GM19397 (cell line): Measurements from ENCODE around the gene CNTNAP2.

Source experiments
- ATAC-seq: cut with Tn5 transposase; IDR thresholded peaks from one replicate; pipeline ENCODE4 v1.9.1; 2021; ENCODE audit warnings: mild to moderate bottlenecking, moderate library complexity; ENCODE audit not compliant: unreplicated experiment

CNTNAP2 gene

GRCh38 chr7:146548816-146549215 lies 432.2 kb downstream of the CNTNAP2 start:
- no peak for ATAC-seq

DNA sequence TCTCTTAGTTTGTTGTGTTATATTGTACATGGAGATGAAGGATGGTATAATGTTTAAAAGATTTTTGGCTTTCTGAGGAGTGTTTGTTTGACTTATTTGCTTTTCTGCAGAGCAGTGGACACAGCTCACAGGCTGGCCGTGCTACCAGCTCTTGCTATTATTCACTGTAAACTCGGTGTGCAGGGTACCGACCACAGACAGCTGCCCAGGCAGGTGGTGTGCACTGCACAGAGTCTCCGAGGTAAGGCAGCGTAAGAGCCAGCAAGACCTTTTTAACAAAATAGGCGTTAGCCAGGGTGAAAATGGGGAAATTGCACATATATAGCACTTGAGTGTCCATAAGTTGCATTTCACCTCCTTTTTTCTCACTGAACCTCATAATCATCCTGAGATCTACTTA lies 438.0 kb downstream of the CNTNAP2 start:
- no peak for ATAC-seq

DNA sequence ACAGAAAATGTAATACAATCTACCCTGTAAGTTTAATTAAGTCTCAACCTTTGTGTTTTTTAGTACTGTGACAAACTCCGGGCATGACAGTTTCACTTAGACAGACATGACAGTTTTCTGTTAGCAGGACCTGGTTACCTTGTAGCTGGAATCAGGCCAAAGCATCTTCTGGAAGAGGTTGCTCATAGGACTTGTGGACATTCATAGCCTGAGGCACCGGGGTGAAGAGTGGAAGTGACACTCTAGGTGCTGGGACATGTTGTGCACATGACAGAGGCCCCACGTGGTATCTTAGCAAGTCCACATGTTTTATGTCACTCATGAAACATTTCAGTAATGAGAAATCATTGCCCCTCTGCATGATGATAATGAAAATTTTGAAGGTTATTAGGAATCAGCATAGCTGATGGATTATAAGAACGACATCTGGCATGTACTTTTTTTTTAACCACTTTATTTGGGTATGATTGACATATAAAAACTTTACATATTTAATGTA lies 441.4 kb downstream of the CNTNAP2 start:
- ATAC-seq = no peak

DNA sequence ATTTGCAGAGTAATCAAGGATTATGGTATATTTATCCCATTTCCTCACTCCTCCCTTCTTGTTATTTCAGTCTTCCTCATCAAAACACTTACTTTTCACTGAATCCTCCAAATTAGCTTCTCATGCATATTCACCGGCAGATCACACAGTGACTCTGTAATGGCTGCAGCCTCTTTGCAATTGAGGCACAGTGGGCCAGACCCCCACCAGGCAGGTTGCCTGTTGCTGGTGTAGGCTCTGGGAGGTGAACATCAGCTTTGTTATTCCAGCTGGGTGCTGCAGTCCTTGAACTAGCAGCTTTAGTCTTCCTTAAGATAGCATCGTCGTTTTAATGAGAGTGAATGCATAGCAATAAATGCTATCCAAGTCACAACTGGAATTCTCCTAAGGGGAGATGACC lies 449.3 kb downstream of the CNTNAP2 start:
- no peak for ATAC-seq

DNA sequence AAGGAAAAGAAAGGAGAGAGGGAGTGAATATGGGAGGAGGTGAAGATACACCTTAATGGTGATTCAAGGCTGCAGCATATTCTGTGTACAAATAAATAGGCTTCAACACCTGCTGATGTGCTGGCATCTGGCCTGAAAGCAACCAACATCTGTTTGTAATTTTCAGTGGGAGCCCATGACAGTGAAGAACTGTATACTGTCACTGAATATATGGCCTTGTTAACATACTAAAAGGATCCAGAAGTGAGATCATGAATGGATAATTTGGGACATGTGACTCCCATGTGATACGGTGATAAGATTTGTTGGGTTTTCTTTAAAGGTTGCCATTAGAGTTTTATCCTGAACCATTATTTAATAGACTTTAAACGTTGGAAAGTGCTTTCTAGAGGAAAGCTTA lies 459.3 kb downstream of the CNTNAP2 start:
- ATAC-seq = no peak

DNA sequence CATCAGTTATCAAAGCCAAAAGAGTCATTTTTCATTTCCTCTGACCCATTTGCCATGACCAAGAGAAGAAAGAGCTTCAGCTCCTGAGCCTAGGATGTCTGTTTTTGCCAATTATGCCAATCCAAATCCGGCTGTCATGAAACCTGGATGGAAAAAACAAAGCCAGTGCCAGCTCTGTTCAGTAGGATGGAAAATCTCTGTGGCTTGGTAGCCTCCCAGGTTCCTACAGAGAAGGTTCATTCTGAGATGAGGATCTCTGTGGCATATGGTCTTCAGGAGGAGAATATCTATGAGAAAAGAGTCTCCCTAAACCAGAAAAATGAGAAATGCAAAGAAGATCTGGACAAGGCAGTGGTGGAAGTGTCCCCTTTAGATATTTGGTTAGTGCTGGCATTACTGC lies 475.4 kb downstream of the CNTNAP2 start:
- ATAC-seq = no peak

DNA sequence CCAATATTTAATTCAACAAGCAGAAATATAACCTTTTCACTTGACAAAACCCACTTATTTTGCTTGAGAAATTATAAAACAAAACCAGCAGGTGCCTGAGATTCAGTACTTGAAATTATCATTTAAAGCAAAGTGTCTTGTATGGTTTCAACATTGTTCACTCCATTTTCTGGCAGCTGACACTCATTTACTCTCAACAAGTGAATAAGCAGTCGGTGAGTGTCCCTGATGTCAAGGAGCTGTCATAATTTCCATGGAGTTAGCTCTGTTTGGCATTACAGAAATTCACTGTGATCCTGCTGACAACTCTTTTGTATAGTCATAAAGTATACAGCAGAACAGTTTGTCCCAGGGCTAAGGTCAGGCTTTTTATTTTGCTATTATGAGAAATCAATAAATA lies 490.0 kb downstream of the CNTNAP2 start:
- no peak for ATAC-seq

- no peak for ATAC-seq
Measured at GRCh38 chr7:146619641-146620040, 503.0 kb downstream of the CNTNAP2 start.

GRCh38 chr7:146626912-146627311 lies 510.3 kb downstream of the CNTNAP2 start:
- no peak for ATAC-seq

DNA sequence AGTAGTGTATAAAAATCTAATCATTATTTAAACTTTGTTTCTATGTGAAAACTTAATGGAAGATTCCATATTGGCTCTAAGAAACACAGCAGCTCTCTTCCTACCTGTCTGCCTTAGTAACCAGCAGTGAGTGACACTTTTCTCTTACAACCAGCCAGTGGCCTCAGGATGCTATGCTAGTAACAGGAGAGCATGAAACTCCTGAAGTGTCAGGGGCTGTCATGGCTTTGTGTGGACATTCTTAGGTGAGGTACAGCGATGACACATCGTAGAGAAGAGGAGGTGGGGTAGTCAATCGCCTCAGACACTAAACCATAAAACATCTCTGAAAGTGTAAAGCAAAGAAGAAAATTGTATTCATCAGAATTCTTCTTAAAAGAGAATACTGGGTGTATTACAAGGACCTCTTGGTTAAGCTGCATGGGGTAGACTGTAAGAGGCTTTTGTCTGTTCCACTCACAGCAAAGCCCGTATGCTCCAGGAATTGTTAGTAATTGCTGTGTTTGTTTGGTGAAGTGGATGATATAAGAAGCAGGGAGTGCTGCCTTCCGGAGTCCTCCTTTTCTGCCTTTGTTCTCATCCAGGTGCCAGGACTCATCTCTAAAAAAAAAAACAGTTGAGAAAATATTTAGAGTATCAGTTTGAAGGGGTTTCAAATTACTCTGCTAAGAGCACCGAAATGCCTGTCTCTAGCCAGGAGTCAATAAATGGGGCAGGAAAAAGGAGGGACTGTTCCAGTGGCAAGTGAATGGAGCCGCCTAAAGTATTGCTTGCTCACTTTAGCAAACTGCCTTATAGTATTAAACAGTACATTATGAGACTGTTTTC lies 518.8 kb downstream of the CNTNAP2 start:
- no peak for ATAC-seq

DNA sequence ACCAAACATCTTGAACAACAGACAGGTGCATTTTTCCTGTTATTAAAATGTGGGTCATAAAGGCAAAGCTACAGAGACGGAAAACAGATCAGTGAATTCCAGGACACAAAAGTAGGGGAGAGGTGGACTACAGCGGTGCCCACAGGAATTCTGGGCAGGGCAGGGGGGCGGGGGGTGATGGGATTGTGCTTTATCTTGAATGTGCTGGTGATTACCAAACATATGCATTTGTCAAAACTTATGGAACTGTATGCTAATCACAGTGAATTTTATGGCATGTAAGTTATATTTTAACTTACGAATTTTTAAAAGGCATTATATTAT lies 519.4 kb downstream of the CNTNAP2 start:
- no peak for ATAC-seq

DNA sequence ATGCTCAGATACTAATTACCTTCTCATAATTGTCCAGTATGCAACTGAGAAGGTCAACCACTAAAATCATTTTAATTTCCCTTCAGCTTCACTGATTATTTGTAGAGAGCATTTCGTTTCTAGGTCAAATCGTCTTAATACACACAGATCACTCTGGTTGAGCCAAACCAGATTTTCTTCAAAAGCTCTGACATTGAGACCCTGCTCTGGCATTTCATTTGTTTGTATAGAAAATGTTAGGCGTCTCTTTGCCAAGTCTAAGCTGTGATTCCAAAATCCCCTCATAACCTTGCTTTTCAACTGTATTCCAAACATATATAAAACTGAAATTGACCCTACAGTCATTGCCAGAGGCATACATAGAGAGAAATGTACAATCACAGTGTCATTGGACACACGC lies 520.0 kb downstream of the CNTNAP2 start:
- no peak for ATAC-seq

DNA sequence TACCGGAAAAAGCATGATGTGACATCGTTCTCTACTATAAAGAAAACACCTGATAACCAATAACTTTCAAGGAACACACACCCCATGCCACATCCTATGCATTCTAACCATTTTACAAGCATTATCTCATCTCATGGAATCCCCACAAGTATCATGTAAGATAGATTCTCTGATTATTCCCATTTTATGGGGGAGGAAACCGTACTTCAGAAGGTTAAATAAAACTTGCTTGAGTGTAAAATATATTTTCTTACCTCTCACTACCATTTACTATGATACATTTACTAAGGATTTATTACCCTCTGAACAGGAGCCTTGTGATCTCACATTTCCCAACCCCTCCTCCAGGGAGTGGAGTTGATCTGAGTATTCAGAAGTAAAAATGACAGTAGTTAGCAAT lies 522.7 kb downstream of the CNTNAP2 start:
- ATAC-seq = no peak

GRCh38 chr7:146641491-146641890 lies 524.9 kb downstream of the CNTNAP2 start:
- no peak for ATAC-seq

DNA sequence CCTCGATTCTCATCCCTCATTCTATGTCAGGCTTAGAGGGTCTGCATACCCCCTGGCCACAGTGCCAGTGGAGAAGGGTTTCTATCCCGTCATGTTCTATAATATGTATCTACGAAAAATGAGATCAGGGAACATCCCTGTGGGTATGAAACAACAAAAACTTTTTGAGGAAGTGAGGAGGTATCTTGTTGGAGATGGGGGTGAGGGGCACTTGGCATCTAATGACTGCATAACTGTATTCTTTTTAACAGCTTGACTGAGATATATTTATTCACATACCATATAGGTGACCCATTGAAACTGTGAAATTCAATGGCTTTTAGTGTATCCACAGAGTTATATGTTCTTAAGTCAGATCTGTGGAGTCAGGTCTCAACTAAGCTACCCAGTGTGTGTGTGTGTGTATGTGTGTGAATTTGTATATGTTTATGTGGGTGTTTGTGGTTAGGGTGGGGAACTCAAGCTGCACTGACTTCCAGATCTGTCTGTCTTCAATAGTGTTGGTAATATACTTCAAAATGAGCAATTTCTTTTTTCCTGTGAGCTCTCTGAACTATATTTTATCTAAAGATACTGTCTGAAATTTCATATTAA lies 528.9 kb downstream of the CNTNAP2 start:
- ATAC-seq = no peak

DNA sequence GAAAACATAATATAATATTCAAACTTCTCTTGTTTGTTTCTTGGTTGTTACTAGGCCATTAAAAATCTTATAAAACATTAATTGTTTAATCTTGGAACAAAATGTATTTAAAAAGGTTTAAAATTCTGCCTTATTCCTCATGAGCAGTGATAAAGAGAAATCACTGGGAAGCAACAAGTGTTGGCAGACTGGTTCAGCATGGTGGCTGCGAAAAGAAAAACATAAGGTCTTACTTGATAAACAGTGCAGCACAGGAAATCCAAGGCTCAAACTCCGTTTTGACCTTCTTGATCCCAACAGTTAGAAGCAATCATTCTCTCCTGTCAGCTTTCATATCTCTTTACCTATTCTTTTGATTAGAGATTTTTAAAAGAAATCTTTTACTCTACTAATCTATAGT lies 530.8 kb downstream of the CNTNAP2 start:
- no peak for ATAC-seq

DNA sequence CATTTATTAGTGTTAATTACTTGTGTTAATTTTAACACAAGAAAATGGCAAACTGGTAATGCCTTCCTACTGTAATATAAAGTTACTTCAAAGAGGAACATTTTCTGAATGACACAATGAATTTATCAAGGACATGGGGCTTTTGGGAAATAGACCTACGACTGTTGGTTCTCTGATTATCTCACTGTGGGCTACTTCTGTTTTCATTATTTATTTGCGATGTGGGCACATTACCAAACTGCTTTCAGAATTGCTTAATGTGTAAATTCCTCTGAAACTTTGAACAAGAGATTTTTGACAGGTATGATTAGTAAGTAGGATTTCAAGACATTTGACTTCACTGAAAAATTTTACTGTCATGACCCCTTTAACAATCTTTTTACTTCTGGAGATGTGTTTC lies 535.6 kb downstream of the CNTNAP2 start:
- no peak for ATAC-seq

- ATAC-seq = no peak
Measured at GRCh38 chr7:146654048-146654447, 537.4 kb downstream of the CNTNAP2 start.

DNA sequence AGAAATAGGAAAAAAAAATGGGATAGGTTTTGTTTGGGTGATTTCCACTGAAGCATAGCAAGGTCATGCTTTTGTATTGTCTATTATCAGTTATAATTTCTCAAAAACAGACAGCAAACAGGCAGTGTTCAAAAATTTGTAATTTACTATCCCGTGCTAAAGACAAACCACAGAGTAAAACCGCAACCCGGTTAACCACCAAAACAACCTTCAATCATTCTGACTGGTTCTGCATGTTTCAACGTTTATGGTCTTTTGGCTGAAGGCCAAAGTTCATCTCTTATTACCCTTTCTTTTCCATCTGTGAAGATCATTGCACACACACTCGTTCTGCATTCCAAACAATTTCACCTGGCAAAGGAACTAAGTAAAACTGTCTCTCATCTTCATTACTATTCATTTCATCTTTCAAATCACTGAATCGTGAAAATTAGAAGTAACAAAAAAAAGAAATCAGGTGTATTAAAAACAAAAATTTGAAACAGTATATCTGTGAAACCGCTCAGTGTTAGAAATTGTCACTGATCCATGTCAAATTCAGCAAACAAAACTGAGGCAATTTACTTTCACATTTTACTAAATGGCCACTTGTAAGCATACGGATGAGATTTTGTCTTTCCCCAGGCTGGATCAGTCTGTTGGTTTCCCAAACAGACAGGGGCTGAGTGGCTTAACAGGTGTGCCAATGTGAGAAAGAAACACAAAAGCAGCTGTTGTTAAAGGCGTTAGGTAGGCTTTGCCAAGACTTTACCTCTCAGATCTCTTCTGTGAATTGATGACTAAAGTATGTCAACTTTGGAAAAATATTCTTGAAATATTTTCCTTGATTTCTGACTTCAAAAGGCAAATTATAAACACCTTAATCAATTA lies 539.6 kb downstream of the CNTNAP2 start:
- ATAC-seq = no peak

DNA sequence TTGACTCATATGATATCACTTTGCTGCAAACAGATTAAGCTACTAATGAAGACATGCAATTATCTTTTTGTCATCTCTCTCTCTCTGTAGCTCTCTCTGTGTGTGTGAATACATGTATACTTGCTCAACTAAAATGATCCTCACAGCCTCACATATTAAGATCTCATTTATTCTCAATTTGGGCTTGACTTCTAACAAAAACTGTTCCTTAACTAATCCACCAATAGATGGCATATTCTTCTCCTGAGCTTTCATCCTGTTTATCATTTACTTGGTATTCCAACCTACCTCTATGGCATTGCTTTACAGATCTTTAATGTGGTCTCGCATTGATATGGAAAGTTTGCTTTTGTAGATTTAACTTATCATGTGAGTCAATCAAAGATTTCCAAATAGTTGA lies 540.4 kb downstream of the CNTNAP2 start:
- ATAC-seq = no peak

GRCh38 chr7:146658604-146659003 lies 542.0 kb downstream of the CNTNAP2 start:
- no peak for ATAC-seq

DNA sequence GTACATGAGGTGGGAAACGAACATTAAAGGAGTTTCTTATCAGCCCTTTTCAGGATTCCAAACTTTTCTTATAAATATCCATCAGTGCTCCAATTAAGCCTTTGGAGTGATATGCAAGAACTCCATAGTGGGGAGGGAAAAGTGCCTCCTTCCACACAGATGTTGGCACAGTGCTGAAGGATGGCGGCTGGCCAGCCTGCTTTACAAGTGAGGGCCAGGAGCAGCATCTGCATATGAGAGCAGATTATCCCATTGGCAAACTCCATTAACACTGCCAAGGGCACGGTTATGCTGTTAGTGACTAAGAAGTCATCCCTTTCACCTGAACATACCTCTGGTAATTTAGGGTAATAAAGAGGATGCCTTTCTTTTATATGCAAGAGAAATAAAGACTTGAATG lies 543.1 kb downstream of the CNTNAP2 start:
- no peak for ATAC-seq
